T-helper 1 cell treated with Interleukin-12 subunit alpha and Interleukin-12 subunit beta and Interleukin-4 antibody, amounts not matched to agents 30 μg/mL and 1 μg/mL, for 36 hours (primary cell): ENCODE results near the gene BTN1A1.
A peak's percentile ranks its signal among the peaks of the same experiment; 100 is the strongest.

Experiments
- H3K27ac Mint-ChIP-seq: one replicate; pipeline ENCODE4 v1.8.0; 2021; ENCODE audit warnings: mild to moderate bottlenecking, mixed read lengths
- H3K27me3 Mint-ChIP-seq: one replicate; pipeline ENCODE4 v1.8.0; 2021; ENCODE audit warnings: low read depth, mixed read lengths
- H3K36me3 Mint-ChIP-seq: one replicate; pipeline ENCODE4 v1.8.0; 2021; ENCODE audit warnings: low read depth, mixed read lengths
- H3K4me1 Mint-ChIP-seq: one replicate; pipeline ENCODE4 v1.8.0; 2021; ENCODE audit warnings: low read depth, mixed read lengths
- H3K4me3 Mint-ChIP-seq: one replicate; pipeline ENCODE4 v1.8.0; 2021; ENCODE audit warnings: mild to moderate bottlenecking, moderate library complexity, mixed read lengths
- H3K9me3 Mint-ChIP-seq: one replicate; pipeline ENCODE4 v1.8.0; 2021; ENCODE audit warnings: mixed read lengths

BTN1A1 gene

DNA sequence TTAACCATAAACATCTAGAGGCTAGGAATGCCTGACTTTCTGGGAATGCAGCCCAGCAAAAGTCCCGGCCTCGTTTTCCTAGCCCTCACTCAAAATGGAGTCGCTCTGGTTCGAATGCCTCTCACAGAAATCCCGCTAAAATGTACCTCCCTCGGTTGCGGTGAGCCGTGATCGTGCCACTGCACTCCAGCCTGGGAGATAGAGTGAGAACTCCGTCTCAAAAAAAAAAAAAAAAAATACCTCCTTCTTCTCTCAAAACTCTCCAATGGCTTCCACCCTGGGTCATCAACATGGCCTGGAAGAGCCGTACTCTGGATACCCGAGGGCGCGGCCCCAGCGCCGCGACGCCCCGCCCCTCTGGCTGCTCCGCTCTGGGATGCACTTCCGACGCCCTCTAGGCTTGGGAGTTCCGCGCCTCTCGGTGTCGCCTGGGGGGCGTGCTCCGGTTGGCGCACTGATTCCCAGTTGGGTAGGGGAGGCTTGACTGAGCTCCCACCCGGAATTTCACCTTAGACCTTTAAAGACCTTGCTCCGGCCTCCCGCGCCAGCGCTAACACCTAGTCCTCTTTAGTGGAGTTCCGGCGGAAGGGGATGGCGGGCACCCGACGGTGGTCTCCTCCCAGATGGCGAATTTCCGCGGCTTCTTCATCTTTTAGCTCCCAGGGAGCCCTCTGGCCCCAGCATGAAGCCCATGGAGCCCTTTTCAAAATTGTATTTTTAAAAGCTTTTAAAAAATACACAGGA is 50.3 kb downstream of the BTN1A1 start:
- Mint-ChIP-seq H3K4me3 (peak overlapping the region; percentile 89), H3K27ac (peak overlapping the region; percentile 78), H3K36me3 (peaks cover 12% of the 10 kb centered on the region), H3K27me3 (no peaks in the 10 kb centered on the region), H3K4me1 (peaks cover 20% of the 10 kb centered on the region), H3K9me3 (no peaks in the 10 kb centered on the region)

GRCh38 chr6:26552205-26552604 is 52.1 kb downstream of the BTN1A1 start:
- peaks cover under 1% of the 10 kb centered on the region for H3K27me3 Mint-ChIP-seq

DNA sequence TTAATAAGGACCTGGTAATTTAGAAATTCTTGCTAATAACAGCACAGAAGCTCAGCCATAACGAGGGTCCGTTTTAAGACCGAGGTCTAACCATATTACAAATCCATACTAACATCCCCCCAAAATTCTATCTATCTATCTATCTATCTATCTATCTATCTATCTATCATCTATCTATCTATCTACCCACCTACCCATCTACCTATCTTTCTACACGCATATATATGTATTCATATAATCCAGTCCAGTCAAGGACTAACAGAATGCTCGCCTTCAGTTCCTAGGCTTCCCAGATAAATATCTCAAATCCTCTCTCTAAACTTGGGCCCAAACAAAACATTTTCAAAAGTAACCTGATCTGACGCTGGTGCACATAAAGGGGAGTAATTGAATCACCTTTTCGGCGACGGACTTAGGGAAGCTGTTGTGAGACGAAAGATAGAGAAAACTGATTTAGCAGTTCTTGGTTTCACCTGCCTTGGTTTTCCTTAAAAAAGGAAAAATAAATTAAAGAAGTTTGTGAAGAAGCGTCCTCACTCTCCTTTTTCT is 52.6 kb downstream of the BTN1A1 start:
- no peak overlapping the region for H3K4me3 Mint-ChIP-seq

More at GRCh38 chr6:26552205-26552604, 52.1 kb downstream of the BTN1A1 start:
- H3K4me3 Mint-ChIP-seq = no peak overlapping the region
- peaks cover 26% of the 10 kb centered on the region for H3K4me1 Mint-ChIP-seq
- H3K36me3 Mint-ChIP-seq = no peaks in the 10 kb centered on the region
- H3K27ac Mint-ChIP-seq = no peak overlapping the region
- H3K9me3 Mint-ChIP-seq = no peaks in the 10 kb centered on the region

DNA sequence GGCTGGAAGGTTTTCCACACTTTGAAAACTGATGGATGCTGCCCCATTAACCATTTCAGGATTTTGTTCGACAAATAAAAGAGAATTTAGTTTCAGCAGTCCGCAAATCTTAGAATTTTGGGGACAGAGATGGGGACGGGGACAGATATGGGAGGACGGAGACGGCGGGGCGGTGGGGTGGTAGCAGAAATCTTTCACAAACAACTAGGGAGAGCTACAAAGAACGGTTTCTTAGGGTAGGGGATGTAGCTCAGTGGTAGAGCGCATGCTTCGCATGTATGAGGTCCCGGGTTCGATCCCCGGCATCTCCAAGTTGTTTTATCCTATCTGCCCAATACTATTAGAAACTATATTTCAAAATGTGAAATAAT is 53.1 kb downstream of the BTN1A1 start:
- H3K4me3 Mint-ChIP-seq = no peak overlapping the region
- no peaks in the 10 kb centered on the region for H3K36me3 Mint-ChIP-seq
- H3K27ac Mint-ChIP-seq = no peak overlapping the region
- H3K4me1 Mint-ChIP-seq = peaks cover 29% of the 10 kb centered on the region
- H3K27me3 Mint-ChIP-seq = peaks cover 5% of the 10 kb centered on the region
- no peaks in the 10 kb centered on the region for H3K9me3 Mint-ChIP-seq

More for the DNA sequence above, 52.6 kb downstream of the BTN1A1 start:
- Mint-ChIP-seq H3K36me3 (no peaks in the 10 kb centered on the region), H3K9me3 (no peaks in the 10 kb centered on the region), H3K4me1 (peaks cover 29% of the 10 kb centered on the region), H3K27ac (no peak overlapping the region), H3K27me3 (peaks cover 5% of the 10 kb centered on the region)

DNA sequence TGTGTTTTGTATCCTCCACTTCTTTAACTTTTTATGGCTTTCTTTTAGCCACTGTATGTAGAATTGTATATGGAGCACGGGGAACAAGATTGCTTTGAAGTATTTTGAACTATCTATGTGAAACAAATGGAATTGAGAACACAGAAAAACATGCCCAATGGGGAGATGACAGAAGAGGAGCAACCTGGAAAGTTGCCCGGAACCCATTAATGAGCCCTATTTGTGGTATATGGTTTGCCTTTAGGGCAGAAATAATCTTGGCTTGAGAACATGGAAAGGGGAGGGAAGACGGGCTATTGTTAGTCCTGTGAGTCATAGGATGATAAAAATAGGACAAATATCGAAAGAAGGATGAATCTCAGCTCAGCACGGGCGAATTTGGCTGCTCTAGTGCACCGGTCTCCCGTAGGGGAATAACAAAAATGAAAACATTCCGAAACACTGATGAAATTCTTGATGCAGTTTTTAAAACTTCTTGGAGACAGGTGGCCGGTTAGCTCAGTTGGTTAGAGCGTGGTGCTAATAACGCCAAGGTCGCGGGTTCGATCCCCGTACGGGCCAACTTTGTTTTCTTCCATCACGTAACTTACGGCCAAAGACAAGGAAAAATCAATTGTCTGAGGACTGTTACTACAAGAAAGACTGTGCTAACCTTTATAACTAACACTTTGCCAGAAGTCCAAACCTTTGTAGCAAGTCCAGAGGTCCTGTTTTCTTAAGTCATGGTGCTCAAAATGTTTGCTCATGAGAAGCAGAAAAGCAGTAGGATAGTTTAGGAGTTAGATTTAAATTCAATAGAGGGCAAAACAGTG is 53.7 kb downstream of the BTN1A1 start:
- Mint-ChIP-seq H3K27ac (no peak overlapping the region), H3K4me1 (peaks cover 29% of the 10 kb centered on the region), H3K27me3 (peaks cover 5% of the 10 kb centered on the region), H3K4me3 (no peak overlapping the region), H3K9me3 (no peaks in the 10 kb centered on the region), H3K36me3 (no peaks in the 10 kb centered on the region)

DNA sequence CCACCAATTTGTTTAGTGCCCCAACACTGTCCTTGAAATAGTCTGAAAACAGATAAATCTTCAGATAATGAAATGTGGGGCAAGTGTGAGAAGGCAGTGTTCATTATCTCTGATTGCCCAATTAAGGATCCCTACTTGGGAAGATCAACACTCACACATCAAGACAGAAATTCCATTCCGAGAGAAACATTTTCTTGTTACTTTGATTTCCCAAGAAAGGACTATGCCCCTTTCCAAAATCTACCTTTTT is 54.3 kb downstream of the BTN1A1 start:
- Mint-ChIP-seq H3K27me3 (peaks cover 5% of the 10 kb centered on the region), H3K4me1 (peaks cover 29% of the 10 kb centered on the region), H3K27ac (no peak overlapping the region), H3K9me3 (no peaks in the 10 kb centered on the region), H3K4me3 (no peak overlapping the region), H3K36me3 (no peaks in the 10 kb centered on the region)

- no peaks in the 10 kb centered on the region for H3K36me3 Mint-ChIP-seq
- no peak overlapping the region for H3K27ac Mint-ChIP-seq
- H3K27me3 Mint-ChIP-seq = peaks cover 5% of the 10 kb centered on the region
- H3K9me3 Mint-ChIP-seq = no peaks in the 10 kb centered on the region
- peak overlapping the region; percentile 77 for H3K4me3 Mint-ChIP-seq
- H3K4me1 Mint-ChIP-seq = peaks cover 29% of the 10 kb centered on the region
Observed at GRCh38 chr6:26554697-26555504, 54.8 kb downstream of the BTN1A1 start.

GRCh38 chr6:26555505-26556262 is 55.6 kb downstream of the BTN1A1 start:
- Mint-ChIP-seq H3K27ac (no peak overlapping the region), H3K4me1 (peaks cover 23% of the 10 kb centered on the region), H3K9me3 (no peaks in the 10 kb centered on the region), H3K4me3 (peak overlapping the region; percentile 77), H3K36me3 (no peaks in the 10 kb centered on the region), H3K27me3 (peaks cover 5% of the 10 kb centered on the region)

GRCh38 chr6:26556263-26557070 is 56.4 kb downstream of the BTN1A1 start:
- no peaks in the 10 kb centered on the region for H3K36me3 Mint-ChIP-seq
- peaks cover 19% of the 10 kb centered on the region for H3K4me1 Mint-ChIP-seq
- H3K4me3 Mint-ChIP-seq = no peak overlapping the region
- H3K9me3 Mint-ChIP-seq = no peaks in the 10 kb centered on the region
- H3K27me3 Mint-ChIP-seq = peaks cover 8% of the 10 kb centered on the region
- peak overlapping the region; percentile 28 for H3K27ac Mint-ChIP-seq
